Fibroblast of skin of abdomen (primary cell): Measurements from ENCODE around the gene SKIDA1. TPM values are rescaled to one million over a fixed set of nuclear protein-coding genes. Genes with fewer than 3 reads are reported as not detected.
"Not testable (repeated sequence)": the region's sequence is repeated elsewhere in the genome, so short reads cannot be mapped to it uniquely, and the experiment has no call there.

ENCODE experiments used
- DNase-seq: peaks from one replicate; pipeline ENCODE4 v3.0.0-alpha.2; 2013
- polyA plus RNA-seq, 2 experiments: library from polyadenylated mRNA; unstranded; fragments of 120-200 nt; gene quantifications; one replicate each; pipeline ENCODE4 v1.2.1, GENCODE V29; 2013; ENCODE audit not compliant: insufficient read length in 2 of 2

The SKIDA1 gene
- polyA plus RNA-seq (2013, experiment 1 of 2; ENCODE audit: insufficient read length) = 1.0 TPM
- polyA plus RNA-seq (2013, experiment 2 of 2; ENCODE audit: insufficient read length) = 1.2 TPM

DNA sequence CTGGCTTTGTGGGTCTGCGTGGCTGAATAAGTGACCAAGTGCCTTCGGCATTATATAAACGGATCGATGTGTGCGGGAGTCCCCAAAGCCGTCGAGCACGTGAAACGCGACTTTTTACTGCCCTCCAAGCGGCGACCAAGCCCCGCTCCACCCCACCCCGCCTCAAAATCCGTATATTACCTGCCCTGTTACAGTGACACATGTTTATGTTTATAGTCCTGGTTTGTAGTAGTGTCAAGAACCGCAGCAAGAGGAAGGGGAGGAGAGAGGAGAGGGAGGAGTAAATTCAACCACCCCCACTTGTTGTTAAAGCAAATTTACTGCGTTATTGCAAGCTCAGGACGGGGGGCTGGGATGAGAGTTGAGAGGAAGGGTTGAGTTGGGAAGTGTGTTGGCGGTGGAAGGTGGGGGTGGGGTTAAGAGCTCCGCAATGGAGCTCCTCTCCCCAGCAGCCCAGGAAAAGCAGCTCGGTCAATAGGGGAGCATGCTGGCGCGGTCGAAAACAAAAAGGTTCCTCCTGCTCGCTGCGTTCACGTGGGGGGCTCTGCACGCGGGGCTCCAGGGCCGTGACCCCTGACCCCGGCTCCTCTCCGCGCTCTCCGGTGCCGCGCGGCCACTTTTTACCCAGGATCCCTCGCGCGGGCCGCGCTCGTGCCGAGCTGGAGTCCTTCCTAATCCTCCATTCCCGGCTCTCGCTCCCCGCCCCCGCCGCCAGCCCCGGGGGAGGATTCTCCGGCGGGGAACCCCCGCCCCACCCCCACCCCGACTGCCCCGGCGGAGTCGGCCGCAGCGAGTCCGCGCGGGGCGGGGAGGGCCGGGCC, at the start of gene SKIDA1:
TSS of gene SKIDA1 (minus strand) at position 316 of the 821 bp plus-strand sequence. CDS start 7,860 bp downstream, outside the sequence.
- peak; percentile 96 for DNase-seq

GRCh38 chr10:21574514-21574913, 49.0 kb upstream of the SKIDA1 start:
- not testable (repeated sequence) for DNase-seq

- no peak for DNase-seq
Measured at GRCh38 chr10:21572578-21572977, 47.1 kb upstream of the SKIDA1 start.

DNA sequence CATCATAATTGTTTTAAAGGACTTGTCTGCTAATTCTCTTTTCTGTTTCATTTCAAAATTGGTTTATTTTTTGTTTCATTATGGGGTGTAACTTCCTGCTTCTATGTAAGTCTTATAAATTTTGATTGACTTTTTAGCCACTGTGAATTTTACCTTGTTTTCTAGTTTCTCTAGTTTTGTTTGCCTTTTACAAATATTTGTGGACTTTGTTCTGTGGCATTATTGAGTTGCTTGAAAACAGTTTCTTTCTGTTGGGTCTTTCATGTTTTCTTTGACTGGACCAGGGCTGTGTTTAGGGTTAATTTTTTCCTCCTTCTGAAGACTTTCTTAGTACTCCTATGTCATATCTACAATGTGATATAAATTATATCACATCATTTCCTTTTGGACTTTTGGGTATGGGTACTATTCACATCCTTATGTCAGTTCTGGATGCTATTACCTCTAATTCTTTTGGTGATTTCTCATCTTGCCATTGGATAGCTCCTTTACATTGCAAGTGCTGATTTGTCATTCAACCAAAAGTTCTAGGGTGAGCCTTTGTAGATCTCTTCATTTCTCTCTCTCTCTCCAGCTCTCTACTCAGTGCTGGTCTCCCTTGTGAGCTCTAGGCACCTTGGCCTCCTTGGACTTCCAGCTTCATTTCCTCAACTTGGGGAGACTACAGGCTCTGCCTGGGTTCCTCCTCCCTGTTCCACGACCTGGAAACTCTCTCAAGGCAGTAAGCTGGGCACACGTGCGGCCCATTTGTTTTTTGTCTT, 45.5 kb upstream of the SKIDA1 start:
- DNase-seq = no peak

DNA sequence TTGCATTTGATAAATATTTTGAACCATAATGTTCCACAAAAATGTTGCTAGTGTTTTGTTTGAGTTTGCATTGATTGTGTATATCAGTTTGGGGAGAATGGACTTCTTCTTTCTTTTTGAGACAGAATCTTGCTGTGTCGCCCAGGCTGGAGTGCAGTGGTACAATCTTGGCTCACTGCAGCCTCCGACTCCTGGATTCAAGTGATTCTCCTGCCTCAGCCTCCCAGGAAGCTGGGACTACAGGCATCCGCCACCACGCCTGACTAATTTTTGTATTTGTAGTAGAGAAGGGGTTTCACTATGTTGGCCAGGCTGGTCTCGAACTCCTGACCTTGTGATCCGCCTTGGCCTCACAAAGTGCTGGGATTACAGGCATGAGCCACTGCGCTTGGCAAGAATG, 33.5 kb upstream of the SKIDA1 start:
- DNase-seq = not testable (repeated sequence)

DNA sequence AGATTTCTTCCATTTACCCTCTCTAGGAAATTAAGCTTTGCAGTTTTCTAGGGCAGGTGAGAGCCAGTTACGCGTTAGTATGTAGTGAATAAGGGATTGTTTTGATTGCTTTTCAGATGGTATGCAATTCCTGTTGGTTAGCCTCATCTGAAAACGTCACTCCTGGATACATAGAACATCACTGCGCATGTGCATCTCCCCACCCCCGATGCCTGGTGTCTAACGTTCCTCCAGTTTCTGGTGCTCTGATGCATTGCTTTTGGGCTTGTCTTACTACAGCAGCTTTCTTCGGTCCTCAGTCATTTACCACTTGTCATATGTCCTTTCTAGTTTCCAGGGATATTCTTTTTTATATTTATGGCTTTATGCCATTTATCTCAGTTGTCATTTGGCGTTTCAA, 31.0 kb upstream of the SKIDA1 start:
- no peak for DNase-seq

DNA sequence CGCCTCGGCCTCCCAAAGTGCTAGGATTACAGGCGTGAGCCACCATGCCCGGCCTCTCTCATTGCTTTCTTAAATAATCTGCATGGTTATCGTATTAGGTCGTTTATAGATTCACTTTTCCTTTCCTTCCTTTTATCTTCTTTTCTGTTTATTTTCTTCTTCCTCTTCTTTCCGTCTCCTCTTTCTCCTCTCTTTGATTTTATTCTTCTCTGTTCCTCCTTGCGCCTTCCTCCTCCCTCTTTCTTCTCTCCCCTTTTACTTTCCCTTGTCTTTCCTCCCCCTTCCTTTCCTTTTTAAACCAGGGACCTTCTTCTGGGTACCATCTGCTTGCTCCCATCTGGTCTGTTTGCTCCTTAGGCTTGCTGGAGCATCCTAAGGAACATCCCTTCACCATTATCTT, 27.2 kb upstream of the SKIDA1 start:
- no peak for DNase-seq

DNA sequence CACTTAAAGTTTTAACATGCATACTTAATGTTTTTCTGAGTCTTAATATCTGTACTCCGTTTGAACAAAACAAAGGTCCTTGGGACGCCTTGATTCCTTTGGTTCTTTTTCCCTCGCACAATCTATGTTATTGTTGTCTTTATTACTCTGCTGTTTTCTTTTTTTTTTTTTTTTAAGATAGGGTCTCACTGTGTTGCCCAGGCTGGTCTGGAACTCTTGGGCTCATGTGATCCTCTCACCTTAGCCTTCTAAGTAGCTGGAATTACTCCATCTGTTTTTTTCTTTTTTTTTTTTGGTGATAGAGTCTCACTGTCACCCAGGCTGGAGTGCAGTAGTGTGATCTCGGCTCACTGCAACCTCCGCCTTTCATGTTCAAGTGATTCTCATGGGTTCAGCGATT, 21.8 kb upstream of the SKIDA1 start:
- no peak for DNase-seq

DNA sequence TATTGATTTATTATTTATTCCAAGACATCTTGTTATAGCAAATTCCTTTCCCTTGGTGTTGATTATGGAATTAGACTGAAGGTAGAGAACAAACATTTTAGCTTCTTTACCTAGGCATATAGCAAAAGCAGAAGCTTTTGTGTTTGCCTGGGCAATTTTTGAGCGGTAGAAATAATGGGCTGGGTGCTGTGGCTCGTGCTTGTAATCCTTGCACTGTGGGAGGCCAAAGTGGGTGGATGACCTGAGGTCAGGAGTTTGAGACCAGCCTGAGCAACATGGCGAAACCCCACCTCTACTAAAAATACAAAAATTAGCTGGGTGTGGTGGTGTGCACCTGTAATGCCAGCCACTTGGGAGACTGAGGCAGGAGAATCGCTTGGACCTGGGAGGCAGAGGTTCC, 15.2 kb upstream of the SKIDA1 start:
- DNase-seq = not testable (repeated sequence)

DNA sequence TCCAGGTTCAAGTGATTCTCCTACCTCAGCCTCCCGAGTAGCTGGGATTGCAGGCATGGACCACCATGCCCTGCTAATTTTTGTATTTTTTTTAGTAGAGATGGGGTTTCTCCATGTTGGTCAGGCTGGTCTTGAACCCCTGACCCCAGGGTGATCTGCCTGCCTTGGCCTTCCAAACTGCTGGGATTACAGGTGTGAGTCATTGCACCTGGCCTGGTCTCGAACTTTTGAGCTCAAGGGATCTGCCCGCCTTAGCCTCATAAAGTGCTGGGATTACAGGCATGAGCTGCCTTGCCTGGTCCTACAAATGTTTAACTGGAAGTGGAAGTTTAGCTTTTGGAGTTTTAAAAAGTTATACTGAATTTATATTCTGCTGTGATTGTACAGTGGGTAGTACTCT, 11.4 kb upstream of the SKIDA1 start:
- DNase-seq = no peak

- not testable (repeated sequence) for DNase-seq
Measured at GRCh38 chr10:21535976-21536375, 10.5 kb upstream of the SKIDA1 start.

DNA sequence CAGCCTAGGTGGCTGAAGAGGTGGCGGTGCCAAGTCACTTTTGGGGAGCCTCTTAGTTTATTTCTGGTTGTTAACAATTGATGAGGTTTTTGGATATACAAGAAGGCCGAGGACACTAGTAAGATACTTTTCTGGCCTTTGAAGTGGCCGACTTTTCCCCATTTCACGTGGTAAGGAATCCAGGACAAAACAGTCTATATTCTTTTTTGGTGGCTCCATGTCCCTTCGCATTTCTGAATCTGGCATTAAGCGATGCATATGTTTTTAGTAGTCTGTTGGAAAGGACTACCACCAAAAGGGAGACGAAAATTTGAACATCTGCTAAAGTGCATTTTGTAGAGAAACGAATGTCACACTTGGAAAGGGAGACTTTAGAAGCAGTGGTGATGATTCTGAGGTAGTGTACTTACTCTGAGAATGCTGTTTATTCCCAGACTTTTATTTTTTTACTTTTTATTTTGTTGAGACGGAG, 10.0 kb upstream of the SKIDA1 start:
- DNase-seq = no peak

DNA sequence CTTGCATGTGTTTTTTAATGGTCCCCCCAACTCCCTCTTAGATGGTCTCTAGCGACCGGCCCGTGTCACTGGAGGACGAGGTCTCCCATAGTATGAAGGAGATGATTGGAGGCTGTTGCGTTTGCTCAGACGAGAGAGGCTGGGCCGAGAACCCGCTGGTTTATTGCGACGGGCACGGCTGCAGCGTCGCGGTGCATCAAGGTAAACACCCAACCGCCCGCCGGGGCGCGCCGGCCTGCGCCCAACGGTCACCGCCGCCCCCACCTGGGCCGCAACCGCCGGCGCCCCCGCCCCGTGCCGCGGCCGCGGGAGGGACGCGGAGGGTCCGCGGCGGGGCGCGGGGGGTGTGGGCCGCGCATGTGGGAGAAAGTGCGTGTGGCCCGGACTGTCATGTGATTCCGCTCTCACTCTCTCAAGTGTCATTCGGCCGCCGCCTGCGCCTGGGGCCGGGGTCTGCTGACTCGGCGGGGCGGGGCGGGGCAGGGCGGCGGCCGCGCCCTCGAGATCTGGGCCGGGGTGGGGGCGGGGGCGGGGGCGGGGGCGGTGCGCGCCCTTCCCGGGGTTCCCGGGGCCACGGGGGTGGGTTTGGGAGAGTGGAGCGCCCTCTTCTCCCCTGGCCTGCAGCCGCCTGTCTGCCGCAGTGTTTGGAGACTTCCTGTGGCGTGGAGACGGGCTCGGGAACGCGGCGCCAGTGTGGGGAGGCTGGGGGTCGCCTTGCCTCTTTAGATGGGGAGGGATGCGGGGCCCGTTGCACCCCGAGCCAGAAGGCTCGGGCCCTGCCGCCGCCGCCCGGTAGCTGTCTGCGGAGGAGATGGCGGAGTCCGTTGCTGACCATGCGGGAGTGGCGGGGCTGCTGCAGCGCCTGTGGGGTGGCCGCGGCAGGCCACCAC, 9.4 kb upstream of the SKIDA1 start:
- DNase-seq = peak; percentile 41

DNA sequence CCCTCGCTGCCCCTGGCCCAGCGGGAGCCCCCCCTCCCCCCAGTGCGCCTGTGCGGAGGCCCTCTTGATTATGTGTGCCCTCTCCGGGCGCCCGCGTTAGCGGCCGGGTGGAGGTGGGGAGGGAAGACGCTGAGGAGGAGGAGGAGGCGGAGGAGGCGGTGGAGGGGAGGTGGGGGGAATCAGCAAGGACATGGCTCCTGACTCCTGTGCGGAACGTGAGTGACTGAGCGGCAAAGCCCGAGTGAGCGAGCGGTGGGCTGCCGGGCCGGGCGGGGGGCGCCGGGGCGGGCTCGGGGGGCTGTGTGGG, 8.8 kb upstream of the SKIDA1 start:
- no peak for DNase-seq

DNA sequence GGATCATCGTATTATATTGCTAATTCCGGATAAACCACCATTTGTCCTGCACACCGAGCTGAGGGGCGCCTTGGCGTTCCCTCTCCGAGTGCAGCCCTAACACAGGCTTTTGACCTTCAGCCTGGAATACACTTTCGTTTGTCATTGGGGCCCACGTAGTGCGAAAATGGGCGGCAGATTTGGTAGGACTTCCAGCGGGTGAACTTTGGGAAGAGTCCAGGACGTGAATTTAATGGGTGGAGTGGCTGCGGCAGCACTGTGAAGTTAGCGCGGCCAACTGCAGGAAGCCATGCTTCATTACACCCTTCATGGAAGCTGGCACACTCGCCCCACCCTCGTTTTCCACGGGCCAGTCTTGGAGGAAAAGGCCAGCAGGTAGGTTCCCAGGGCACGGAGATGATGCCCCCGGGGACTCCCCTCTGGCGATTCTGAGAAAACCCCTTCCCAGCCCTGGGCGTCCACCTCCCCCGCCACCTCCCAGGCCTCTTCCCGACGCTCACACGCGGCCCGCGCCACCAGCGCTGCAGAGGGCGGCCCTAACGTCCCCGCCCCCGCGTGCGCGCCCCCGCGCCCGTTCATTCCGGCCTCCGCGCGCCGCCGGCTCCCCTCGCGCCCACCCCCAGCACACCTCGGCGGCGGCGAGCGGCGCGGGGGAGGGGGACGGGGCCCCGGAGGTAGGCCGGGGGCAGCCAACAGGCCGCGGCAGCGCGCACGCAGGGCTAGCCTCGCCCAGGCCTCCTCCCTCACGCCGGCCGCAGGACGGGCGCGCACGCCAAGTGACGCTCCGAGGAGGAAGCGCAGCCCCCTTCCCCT, 8.2 kb upstream of the SKIDA1 start, which contains the start of gene MLLT10:
TSS of gene MLLT10 (plus strand) at position 766 of the 813 bp plus-strand sequence. CDS start 413 bp downstream, outside the sequence.
- peak; percentile 98 for DNase-seq

GRCh38 chr10:21532694-21533466, 7.4 kb upstream of the SKIDA1 start:
- DNase-seq = no peak

DNA sequence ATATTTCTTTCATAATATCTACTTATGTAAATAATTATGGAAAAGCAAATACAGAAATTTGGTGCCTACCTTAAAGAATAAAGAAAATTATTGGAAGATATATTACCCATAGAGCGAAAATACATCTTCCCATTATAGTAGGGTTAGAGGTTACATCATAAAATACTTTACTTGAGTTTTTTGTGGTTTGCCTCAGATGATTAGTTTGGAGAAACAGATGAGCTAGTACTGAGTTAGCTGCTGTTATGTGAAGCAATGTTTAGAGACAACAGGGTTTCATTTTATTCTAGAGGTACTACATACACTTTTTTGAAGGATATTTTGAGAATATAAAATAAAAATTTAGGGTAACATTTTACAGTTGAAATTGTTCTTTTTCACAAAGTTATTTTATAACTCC, 5.7 kb upstream of the SKIDA1 start:
- DNase-seq = peak; percentile 64

DNA sequence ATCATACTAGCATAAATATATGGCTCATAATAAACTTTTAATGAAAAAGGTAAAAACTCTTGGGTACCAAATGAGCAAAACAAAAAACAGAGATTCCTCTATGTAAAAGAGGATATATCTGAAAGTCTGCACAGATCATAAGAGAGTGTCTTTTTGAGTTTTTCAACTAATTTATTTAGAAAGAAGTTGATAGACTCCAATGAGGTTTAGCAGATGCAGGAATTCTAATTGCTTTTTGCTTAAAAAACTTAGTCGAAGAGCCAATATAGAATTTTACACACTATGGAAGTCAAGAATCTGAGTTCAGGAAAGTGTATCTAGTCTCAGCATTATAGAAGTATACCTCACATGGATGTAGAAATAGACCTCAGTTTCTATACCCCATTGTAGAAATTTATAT, 5.2 kb upstream of the SKIDA1 start:
- DNase-seq = no peak

DNA sequence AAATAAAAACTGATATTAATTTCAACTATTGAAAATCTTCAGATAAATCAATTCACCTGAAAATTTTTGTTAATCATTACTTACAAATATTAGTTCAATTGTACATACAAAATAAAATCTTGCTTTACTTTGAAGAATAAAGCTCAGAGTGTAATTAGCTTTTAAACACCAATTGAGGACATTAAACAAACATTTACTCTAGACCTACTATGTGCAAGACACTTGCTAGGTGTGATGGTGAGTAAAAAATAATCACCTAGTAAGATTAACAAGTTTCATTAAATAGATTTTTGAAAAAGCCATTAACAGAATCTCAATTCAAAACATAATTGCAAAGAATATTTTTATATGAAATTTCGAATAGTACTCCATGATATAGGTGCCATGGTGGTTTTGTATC, 4.7 kb upstream of the SKIDA1 start:
- DNase-seq = no peak

DNA sequence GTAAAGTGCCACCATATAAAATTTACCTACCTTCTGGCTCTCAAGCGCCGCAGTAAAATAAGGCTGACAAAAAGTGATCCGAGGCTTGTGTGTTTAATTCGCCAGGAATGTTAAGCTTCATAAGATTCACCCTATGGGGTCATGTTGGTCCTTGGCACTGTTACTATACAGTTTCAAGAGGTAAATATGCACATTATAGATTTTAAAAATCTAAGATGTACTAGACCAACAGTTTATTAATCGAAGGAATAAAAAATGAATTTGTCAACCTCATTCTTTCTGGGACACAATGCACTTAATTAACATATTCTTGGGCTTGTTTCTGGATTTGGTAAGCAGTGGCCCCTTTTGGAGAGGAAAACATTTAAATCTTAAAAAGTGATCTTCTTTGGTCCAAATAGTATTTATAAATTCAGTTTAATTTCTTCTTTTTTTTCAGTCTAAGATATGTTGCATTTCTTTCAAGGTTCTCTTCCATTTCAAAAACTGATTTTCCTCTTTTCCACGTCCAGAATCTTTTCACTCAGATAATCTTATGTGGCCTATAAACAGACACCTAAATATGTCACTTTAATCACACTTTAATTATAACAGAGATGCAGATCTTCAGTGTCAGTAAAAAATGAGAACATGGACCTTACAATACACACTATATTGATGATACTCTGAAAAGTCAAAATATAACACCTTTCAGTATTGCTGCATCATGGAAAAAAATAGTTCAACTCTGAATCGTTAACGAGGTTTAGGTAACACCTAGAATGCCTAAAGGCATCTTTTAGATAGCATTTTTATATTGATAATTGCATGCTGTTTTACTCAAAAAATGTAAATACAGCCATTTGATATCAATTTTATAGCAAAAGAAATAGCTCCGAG, 3.8 kb upstream of the SKIDA1 start:
- DNase-seq = no peak
